ENCODE measurements around the gene CD300LD. TPM values are rescaled to one million over a fixed set of nuclear protein-coding genes. Genes with fewer than 3 reads are reported as not detected.

CD300LD gene
- total RNA-seq, 4 donors from 2014 or later: not detected

DNA sequence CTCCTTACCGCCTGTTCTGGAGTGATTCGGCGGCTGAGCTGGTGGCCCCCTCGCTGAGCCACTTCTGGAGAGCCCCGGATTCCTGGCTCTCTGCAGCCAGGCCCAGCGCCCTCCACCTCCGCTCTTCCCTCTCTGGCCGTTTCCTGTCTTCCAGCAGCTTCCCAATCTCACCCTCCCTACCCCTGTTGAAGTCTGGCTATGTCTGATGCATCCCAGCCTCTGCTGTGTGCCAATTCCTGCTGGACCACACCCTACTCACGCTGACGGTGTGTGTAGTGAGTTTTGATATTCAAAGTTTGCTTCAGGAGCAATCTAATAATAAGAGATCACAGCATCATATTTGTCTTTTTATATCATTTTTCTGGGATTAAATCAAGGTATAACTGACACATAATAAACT is 9.4 kb downstream of the CD300LD start:
- no peak for TF ChIP-seq CTCF (IDR thresholded peaks at IDR 0.05; ENCODE audit: low read depth)

GRCh38 chr17:74579900-74580299 is 12.2 kb downstream of the CD300LD start:
- no peak for TF ChIP-seq CTCF (IDR thresholded peaks at IDR 0.05; ENCODE audit: low read depth)

- TF ChIP-seq CTCF (IDR thresholded peaks at IDR 0.05; ENCODE audit: low read depth): no peak
Observed at GRCh38 chr17:74578979-74579378, 13.1 kb downstream of the CD300LD start.

GRCh38 chr17:74574489-74575142 is 17.5 kb downstream of the CD300LD start:
- no peak for TF ChIP-seq CTCF (IDR thresholded peaks at IDR 0.05; ENCODE audit: low read depth)

DNA sequence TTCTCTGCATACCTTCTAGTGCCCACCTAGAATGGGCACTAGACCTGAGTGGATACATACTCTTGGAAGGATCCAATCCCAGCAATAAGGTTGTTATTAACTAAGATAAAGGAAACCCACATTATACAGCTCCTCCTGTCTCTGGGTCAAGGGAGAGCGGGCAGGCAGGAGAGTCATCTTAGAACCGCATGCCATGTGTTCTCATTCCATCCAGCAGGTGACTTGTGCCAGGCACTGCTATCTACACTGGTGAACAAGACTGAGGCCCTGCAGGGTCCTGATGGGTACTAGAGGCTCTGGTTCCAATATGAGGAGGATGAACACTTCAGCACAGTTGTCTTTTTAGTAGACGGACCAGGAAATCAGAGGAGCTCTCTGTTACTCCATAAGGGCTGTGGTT is 18.9 kb downstream of the CD300LD start:
- TF ChIP-seq CTCF (IDR thresholded peaks at IDR 0.05; ENCODE audit: low read depth): no peak

DNA sequence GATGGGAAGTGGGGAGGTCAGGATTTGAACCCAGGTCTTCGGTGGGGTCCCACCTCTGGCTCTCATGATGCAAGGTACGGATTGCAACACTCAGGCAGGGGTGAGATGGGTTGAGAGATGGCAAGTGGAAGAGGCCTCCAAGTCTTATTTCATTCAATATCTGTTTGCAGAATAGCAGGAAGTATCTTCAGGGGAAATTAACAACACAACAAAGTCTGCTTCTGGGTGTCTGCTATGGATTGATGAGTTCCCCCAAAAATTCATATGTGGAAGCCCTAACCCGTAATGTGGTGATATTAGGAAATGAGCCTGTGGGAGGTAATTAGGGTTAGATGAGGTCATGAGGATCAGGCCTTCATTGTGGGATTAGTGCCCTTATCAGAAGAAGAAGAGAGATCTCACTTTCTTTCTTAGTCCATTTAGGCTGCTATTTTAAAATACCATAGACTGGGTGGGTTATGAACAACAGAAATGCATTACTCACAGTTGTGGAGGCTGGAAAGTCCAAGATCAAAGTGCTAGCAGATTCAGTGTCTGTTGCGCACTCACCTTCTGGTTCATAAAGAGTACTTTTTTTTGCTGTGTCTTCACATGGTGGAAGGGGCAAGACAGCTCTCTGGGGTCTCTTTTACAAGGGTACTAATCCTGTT is 20.3 kb downstream of the CD300LD start:
- no peak for TF ChIP-seq CTCF (IDR thresholded peaks at IDR 0.05; ENCODE audit: low read depth)

GRCh38 chr17:74569020-74570003 is 22.8 kb downstream of the CD300LD start:
- TF ChIP-seq CTCF (IDR thresholded peaks at IDR 0.05; ENCODE audit: low read depth): no peak

Data from subcutaneous adipose tissue (tissue), 4 donors.